ENCODE data around the gene CLASP2.

DNA sequence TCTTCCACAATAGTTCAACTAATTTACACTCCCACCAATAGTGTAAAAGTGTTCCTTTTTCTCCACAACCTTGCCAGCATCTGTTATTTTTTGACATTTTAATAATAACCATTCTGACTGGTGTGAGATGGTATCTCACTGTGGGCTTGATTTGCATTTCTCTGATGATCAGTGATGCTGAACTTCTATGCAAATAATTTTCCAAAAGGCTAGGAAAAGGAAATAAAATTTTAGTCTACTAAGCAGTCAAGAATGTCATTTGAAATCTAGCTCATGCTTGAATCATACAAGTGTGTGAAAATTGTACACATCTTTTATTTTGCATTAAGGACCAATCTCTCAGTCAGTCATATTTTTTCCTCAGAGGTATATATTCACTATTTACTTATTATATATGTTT is 176.1 kb downstream of the CLASP2 start:
- TF ChIP-seq CTCF (IDR thresholded peaks at IDR 0.05) (no peak), EP300 (IDR thresholded peaks at IDR 0.05) (no peak)
